Stimulated activated CD8-positive, alpha-beta memory T cell treated with anti-CD3 and anti-CD28 coated beads, Interleukin-7, amount 100 ng/mL, for 24 hours (primary cell): ENCODE results near the gene ZC3H4.

Source experiments
- DNase-seq: peaks from one replicate; pipeline ENCODE4 v3.0.0-alpha.2; 2020; ENCODE audit warnings: low read depth

The ZC3H4 gene

DNA sequence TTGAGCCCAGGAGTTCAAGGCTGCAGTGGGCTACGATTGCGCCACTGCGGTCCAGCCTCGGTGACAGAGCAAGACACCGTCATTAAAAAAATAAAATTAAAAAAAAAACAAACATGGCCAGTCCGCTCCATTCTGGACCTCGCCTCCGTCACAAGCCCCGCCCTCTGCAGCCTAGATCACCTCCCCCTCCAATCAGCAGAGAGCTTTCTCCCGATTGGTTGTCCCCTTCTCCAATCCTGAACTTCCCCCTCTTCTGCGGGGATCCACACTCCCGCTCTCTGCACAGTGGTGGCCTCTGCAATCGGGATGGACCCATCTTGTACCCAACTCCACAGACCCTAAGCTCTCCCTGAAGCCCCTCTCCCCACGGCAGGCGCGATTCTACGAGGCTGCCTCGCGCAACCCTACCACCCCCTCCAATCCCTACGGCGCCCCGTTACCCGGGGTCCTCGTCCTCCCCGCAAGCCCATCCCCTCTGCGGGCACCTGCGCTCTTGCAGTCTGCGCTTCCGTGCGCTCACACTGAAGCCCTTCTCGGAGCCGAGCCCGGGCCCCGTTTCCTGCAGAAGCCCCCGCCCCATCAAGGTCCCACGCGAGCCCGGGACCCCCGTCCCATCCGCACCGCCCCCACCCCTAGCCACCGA lies 65.7 kb downstream of the ZC3H4 start:
- DNase-seq: peak; percentile 61

DNA sequence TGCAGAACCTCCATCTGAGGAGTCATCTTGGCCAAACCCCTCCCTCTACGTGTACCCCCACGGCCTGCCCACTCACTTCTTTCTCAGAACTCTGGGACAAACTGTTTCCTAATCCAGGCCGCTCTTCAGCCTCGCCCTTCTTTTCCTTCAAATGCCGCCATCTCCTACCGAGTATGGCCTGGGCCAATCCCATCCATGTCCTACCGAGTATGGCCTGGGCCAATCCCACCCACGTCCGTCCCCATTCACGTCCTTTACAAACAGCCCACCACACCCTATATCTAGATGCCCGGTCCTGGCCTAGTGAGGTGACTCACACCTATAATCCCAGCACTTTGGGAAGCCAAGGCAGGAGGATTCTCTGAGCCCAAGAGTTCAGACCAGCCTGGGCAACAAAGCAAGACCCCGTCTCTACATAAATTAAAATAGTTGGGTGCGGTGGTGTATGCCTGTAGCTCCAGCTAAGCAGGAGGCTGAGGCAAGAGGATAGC lies 66.3 kb downstream of the ZC3H4 start:
- no peak for DNase-seq

DNA sequence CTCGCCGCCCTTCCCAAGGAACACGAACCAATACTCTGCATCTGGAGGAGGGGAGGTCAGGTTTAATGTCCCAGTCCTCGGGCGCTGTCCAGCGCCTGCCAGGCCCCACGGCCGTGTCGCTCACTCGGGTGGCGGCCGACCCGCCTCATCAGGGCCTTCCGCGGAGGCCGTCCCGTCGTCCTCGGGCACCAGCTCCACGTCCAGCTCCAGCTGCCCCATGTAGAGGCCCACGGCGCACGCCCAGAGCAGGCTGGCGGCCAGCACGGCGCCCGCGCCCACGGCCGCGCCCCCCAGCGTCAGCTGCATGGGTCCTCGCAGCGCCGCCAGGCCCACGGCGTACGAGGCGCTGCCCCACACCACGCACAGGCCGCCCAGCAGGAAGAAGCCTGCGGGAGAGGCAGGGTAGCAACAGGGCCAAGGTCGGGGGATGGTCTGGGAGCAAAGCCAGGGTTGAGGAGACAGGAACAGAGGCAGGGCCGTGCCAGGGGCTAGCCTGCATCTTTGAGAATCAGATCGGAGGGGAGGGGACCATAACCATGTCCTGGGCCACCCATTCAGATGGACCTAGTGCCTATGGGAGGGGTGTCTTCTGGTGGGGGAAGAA lies 67.6 kb downstream of the ZC3H4 start:
- DNase-seq: no peak

DNA sequence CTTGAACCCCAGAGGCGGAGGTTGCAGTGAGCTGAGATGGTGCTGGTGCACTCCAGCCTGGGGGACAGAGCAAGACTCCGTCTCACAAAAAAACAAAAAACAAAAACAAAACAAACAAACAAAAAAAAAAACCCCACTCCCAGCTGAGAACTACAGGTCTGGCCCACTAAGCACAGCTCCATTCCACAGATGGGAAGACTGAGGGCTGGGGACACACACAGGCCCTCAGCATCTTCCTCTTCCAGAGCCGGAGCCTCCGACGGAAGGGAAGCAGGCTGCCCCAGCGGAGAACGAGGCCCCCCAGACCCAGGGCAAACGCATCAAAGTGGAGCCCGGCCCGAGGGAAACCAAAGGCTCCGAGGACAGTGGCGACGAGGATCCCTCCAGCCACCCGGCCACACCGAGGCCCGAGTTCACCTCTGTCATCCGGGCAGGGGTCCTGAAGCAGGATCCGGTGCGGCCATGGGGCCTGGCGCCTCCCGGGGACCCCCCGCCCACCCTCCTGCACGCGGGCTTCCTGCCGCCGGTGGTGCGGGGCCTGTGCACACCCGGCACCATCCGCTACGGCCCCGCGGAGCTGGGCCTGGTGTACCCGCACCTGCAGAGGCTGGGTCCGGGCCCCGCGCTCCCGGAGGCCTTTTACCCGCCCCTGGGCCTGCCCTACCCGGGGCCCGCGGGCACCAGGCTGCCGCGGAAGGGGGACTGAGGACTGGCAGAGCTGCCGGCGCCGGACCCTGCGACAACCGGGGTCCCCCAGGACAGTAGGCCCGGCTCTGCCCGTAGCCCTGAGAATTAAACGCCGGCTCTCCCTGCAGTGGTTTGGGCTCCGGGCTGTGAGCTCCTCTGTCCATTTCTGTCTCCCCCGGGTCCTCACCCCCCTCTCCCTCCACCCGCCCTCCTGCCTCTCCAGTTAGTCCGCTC lies 68.4 kb downstream of the ZC3H4 start:
- no peak for DNase-seq

DNA sequence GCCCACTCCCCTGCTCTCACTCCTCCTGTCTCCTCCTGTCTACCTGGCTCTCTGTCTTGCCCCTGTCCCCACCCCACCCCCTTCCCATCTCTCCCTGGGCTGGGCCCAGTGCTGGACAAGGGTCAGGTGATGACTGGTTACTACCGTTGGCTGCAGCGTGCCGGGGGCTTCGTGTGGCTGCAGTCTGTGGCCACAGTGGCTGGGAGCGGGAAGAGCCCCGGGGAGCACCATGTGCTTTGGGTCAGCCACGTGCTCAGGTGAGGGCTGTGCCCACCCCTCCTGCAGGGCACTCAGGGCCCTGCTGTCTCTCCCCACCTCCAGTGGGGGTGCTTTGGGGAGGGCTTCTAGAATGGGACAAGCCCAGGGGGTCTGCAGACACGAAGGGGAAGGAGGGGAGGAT lies 72.7 kb downstream of the ZC3H4 start:
- DNase-seq: no peak

DNA sequence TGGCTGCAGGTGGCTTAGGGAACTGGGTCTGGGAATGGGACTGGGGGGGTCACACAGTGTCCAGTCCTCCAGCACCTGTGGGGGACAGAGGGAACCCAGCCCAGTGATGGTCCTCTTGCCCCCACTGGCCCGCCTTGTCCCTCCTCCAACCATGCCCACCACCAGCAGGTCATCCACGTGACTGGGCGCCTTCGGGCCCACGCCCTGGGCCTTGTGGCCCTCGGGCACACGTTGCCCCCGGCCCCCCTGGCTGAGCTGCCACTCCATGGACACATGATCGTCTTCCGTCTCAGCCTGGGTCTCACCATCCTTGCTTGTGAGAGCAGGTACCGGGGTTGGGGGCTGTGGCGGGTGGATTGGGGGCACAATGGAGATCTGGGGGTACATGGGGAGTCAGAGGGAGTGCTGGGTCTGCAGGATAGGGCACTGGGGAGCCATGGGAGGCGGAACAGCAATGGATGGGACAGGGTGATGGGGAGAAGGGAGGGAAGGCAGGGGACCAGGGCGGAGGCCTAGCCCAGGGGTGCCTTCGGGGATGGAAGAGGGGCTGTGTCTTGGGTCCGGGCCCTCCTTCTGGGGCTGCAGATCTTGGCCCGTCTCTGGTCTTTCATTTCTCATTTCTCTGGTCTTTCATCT lies 74.2 kb downstream of the ZC3H4 start:
- no peak for DNase-seq

DNA sequence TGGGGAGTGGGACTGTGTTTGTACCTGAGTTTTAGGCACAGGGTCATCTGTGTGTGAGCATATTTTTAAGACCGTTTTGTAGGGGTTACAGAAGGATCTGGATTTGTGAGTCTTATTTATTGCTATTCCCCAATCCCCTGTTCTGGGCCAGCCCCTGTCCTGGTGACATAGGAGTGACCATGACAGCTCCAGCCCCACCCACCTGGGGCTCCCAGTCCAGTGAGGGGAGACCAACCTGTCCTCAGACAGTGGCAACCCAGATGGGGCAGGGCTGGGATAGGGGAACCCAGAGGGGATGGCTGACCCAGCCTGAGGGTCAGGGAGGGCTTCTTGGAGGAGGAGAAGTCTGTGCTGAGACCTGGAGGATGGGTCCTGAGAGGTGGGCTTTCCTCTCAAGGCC lies 75.8 kb downstream of the ZC3H4 start:
- no peak for DNase-seq

DNA sequence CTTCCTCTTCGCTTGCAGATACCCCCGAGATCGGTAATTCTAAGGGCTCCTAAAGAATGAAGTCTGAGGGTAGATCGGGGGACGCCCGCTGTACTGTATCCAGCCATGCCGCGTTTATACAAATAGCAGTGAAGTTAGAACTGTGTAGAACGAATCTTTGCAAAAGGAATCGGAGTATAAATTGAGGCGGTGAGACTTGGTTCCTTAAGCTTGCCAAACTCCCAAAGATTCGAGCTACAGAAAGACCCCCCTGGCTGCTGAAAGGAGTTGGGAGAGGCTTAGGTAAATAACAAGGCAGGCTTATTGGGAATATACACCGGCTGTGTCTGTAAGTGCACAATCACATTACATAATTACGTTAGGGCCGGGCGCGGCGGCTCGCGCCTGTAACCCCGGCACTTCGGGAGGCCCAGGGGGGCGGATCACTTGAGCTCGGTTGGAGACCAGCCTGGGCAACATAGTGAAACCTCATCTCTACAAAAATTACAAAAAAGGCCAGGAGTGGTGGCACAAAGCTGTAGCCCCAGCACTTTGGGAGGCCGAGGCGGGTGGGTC lies 77.4 kb downstream of the ZC3H4 start:
- DNase-seq: no peak

DNA sequence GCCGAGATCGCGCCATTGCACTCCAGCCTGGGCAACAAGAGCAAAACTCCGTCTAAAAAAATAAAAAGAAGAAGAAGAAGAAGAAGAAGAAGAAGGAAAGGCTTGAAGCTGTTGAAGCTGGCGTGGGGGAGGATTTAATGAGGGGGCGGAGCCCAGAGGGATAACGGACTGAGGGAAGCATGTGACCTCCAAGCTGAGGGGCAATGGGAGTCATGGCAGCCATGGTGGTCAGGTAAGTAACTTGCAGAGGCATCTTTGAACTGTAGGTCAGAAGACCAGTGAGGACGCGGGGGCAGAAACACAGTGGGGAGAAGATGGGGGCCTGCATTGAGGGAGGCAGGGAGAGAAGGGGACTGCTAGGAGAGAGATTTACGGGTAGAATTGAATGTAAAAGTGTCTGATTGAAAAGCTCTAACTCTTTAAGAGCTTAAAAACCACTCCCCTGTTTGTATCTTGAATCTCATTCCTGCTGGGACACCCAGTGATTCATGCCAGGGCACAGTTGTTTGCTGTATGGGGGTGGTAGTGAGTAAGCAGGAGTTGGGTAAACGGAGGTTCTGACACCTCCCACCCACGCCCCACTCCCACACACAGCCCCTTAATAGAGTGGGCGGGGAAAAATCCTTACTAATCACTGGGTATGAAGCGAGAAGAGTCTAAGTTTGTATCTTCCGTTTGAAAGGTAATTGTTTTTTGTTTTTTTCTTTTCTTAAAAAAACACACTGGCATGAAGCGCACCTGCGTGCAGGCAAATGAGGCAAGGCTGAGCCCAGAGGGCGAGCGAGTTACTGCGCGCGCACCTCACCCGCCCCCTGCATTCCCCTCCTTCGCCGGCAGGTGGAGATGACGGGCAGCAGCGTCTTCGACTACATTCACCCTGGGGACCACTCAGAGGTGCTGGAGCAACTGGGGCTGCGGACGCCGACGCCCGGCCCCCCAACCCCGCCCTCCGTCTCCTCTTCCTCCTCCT lies 78.2 kb downstream of the ZC3H4 start:
- peak; percentile 90 for DNase-seq

DNA sequence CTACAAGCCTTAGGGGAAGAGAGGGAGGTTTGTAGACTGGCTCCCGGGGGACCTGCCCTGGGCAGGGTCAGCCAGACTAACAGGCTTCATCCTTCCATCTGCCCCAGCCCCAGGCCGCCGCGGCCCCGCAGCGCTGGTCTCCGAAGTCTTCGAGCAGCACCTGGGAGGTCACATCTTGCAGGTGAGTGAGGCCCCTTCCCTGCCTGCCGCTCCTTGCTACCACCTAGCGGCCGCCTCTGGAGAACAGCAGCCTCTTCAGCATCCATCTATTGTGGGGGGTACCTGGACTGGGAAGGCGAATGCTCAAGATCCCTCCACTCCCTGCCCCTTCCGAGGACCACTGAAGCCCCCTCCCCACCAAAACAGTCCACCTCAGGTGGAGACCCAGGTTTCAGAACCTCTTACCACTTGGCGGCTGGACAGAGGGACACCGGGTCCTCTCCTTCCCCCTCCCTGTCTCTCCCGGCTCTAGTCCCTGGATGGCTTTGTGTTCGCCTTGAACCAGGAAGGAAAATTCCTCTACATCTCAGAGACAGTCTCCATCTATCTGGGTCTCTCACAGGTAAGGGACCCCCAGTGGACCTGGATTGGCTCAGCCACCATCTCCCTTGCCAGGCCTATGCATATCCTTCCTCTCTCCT lies 81.3 kb downstream of the ZC3H4 start:
- no peak for DNase-seq

DNA sequence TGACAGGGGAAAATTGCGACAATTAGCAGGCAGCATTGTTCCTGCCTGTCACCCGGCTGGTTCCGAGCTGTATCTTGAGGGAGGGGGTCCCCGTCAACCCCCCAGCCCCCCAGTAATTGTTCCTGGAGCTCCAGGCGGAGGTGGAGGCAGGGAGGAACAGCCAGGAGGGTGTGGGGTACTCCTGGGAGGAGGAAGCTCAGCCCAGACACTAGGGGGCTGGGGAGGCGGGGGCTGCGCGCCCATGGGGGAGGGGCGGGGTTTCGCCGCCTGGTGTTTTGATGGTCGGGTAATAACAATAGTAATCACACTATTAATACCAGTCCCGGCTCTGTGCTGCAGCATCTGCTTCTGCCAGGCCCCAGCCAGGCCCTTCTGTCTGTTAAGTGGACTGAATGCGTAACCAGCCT lies 85.4 kb downstream of the ZC3H4 start:
- no peak for DNase-seq

DNA sequence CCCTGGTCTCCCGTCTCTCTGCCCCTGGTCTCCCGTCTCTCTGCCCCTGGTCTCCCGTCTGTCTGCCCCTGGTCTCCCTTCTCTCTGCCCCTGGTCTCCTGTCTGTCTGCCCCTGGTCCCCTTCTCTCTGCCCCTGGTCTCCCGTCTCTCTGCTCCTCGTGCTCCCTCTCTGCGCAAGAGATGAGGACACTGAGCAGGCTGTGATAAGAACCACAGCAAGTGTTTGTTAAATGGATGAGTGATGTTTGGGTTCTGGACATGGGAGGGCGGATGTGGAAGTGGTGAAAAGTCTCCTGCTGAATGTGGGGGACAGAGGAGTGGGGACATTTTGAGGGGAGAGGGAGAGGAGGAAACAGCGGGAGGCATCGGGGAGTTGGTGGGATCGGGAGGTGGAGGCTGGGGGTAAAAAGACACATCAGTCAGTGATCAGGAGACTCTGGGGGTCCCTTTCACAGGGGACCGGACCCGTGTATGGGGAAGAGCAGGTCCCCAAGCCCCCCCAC lies 85.9 kb downstream of the ZC3H4 start:
- DNase-seq: no peak

DNA sequence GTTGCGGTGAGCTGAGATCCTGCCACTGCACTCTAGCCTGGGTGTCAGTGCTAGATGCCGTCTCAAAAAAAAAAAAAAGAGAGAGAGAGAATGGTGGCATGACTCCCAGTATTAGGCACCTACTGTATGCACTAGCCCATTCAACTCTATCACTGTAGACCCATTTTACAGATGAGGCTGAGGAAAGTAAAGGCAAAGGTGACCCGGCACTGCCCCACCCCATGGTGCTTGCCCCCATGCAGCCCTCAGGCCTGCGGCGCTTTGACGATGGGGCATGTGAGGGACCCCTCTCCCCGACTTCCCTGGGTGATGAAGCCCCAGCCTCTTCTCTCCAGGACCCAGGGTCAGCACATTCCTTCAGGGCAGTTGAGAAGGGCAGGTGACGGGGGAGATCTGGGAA lies 86.7 kb downstream of the ZC3H4 start:
- no peak for DNase-seq

DNA sequence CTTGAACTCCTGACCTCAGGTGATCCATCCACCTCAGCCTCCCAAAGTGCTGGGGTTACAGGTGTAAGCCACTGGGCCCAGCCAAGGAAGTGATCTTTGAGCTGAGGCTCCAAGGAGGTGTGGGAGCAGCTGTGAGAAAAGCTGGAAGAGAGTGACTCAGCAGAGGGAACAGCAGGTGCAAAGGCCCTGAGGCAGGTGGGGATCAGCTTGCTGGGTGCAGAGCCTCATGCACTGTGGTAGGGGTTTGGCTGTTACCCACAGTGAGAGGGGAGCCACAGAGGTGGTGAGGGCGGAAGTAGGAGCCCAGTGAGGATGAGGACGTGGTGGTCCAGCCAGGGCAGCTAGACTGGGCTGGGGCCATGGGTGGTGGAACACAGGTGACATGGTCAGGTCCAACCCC lies 87.4 kb downstream of the ZC3H4 start:
- DNase-seq: no peak

DNA sequence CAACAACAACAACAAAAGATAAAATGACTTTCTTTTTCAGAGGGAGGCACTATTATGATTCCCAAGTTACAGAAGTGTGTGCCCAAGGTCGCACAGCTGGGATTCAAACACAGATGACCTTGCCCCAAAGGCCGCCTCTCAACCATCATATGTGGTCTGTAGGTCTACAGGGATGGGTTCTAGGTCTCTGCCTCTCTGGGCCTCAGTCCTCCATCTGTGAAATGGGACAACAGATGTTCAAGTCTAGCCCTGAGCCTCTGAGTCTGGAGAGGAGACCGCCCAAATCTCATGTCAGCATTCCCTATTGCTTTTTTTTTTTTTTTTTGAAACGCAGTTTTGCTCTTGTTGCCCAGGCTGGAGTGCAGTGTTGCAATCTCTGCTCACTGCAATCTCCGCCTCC lies 89.1 kb downstream of the ZC3H4 start:
- DNase-seq: no peak

DNA sequence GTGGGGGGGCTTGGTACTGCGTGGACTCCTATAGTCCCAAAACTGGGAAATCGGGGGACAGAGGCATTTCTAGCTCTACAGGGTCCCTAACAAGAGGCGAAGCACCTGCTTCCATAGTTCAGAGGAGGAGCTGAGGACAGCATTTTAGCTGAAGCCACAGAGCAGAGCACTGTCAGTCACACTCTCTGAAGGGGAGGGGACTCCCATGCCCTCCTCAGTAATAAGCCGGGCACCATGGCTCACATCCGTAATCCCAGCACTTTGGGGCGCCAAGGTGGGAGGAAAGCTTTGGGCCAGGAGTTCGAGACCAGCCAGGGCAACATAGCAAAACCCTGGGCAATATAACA lies 90.2 kb downstream of the ZC3H4 start:
- DNase-seq: no peak

DNA sequence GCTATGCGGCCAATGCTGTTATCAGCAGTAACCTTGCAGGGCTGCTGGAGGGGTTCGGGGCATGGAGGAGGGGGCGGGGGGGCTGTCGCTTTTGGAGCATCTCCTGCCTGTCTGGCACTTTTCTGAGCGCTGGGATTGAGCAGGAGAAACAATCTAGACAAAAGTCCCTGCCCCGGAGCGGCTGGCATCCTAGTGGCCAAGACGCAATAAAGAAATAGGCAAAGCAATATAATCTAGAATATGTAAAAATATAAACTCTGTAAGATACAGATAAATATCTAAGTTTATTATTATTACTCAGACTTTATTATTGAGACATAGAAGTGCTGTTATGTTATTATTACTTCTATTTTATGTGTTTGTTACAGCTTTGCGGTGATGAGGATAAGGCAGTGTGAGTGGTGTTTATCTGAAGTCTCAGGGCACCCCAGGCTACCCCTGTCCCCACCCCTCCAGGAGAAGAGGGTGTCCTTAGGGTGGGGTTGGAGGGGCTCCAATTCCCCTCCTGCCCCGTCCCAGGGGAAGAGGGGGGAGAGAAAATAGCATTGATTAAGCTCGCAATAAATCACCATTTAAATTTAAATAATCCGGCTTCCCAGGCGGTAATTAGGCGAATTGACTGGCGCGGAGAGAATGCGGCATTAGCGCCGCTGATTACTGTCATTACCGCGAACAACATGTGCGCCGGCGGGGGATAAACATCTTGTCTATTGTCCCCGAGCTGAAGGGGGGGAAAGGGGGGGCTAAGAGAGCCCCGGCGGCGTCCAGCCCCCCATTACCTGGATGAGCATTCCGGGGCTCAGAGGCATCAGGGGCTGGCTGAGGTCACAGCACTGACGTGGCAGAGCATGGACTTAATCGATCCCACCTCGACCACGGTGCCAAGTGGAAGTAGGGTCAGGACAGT lies 90.8 kb downstream of the ZC3H4 start:
- DNase-seq: no peak

DNA sequence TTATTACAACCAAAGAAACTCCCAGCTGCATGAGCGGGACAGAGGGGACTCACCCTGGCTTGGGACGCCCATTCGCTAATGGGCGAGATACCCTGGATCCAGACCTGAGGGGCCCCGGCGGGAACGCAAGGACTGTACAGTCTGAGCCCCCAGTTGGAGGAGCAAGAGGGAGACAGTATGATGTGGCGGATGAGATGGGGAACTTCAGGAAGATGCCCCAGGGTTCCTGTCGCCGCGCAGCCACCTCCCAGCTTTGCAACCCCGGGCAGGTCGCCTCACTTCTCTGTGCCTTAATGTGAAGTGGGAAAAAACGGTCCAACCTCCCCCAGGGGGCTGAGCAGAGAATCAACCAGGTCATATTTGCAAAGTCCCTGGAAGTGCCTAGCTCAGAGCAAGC lies 91.4 kb downstream of the ZC3H4 start:
- no peak for DNase-seq

DNA sequence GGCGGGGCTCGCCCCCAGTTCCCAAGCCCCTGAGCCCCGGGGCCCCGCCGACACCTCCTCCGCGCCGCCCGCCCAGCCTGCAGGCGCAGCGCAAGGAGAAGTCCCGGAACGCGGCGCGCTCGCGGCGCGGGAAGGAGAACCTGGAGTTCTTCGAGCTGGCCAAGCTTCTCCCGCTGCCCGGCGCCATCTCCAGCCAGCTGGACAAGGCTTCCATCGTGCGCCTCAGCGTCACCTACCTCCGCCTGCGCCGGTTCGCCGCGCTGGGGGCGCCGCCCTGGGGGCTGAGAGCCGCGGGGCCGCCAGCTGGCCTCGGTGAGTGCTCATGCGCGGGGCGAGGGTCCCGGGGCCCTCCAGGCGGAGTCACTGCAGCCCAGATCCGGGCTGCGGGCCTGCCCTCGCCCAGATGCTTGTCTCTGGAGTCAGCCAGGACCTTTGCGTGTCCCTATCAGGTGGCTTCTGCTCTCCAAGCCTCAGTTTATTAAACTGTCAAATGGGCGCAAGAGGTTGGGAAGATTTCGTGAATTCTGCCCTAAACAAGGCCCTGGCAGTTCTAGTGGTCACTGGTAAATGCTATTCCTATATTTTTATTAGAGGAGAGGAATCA lies 91.9 kb downstream of the ZC3H4 start:
- no peak for DNase-seq
